ENCODE measurements around the gene FIP1L1.

DNA sequence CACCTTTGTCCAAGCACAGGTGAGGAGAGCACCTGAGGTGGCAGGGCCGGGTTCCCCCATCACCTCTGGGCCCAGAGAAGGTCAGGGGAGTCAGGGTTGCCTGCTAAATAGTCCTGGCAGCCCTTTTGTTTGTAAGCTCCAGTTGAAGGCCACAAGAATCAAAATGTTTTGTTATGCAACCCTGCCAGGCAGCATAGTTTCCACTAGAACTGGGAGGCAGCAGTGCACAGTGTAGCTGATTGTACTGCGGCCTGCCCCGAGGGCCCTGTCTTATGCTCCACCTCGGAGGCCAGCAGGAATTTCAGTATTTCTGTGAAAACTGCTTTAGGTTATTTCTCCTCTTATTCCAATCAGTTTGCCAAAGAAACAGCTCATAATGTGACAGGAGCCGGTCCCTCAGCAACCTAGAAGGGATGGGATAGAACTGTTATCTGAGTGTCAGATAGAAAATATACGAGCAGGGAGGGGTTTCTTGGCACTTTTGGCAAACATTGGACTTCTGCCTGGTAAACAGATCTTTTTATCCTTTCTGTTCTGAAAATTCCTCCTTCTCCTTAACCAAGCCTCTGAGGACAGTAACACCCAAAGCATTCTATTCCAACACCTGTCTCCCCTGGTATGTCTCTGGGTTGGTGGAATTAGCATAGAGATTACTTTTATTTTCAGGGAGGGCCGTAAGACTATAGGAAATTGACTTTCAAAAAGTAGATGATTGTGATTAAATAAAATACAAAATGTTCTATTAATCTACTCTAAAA lies 120.2 kb downstream of the FIP1L1 start:
- TF ChIP-seq GRHL2 (CRISPR knock-in tag; IDR thresholded peaks at IDR 0.05; ENCODE audit: insufficient replicate concordance, severe bottlenecking) = no peak
- no peak for TF ChIP-seq GTF2I (CRISPR knock-in tag; conservative IDR thresholded peaks at IDR 0.05)
- no peak for TF ChIP-seq NFYB (CRISPR knock-in tag; conservative IDR thresholded peaks at IDR 0.05; ENCODE audit: low read depth)
- TF ChIP-seq MAX (CRISPR knock-in tag; IDR thresholded peaks at IDR 0.05) = no peak
- TF ChIP-seq, protein P1, sequence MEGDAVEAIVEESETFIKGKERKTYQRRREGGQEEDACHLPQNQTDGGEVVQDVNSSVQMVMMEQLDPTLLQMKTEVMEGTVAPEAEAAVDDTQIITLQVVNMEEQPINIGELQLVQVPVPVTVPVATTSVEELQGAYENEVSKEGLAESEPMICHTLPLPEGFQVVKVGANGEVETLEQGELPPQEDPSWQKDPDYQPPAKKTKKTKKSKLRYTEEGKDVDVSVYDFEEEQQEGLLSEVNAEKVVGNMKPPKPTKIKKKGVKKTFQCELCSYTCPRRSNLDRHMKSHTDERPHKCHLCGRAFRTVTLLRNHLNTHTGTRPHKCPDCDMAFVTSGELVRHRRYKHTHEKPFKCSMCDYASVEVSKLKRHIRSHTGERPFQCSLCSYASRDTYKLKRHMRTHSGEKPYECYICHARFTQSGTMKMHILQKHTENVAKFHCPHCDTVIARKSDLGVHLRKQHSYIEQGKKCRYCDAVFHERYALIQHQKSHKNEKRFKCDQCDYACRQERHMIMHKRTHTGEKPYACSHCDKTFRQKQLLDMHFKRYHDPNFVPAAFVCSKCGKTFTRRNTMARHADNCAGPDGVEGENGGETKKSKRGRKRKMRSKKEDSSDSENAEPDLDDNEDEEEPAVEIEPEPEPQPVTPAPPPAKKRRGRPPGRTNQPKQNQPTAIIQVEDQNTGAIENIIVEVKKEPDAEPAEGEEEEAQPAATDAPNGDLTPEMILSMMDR (IDR thresholded peaks at IDR 0.05) = no peak
- no peak for TF ChIP-seq AFF4 (CRISPR knock-in tag; IDR thresholded peaks at IDR 0.05; ENCODE audit: borderline replicate concordance)
- TF ChIP-seq ESRRA (CRISPR knock-in tag; IDR thresholded peaks at IDR 0.05; ENCODE audit: borderline replicate concordance) = no peak
- no peak for TF ChIP-seq RORB (CRISPR knock-in tag; IDR thresholded peaks at IDR 0.05)
- TF ChIP-seq ELF4 (CRISPR knock-in tag; IDR thresholded peaks at IDR 0.05; ENCODE audit: low read depth) = no peak
- no peak for TF ChIP-seq NFE2L1 (CRISPR knock-in tag; IDR thresholded peaks at IDR 0.05)
- TF ChIP-seq CBFB (CRISPR knock-in tag; IDR thresholded peaks at IDR 0.05; ENCODE audit: low read depth) = no peak
- TF ChIP-seq ZNF396 (CRISPR knock-in tag; IDR thresholded peaks at IDR 0.05; ENCODE audit: borderline replicate concordance) = no peak

All from WTC11 (cell line).